Tibial nerve (tissue), 4 donors: ENCODE results near the gene RAB10. TPM values are rescaled to one million over a fixed set of nuclear protein-coding genes. Genes with fewer than 3 reads are reported as not detected.
"Not testable (repeated sequence)": the region's sequence is repeated elsewhere in the genome, so short reads cannot be mapped to it uniquely, and the experiment has no call there.

ENCODE experiments used
- DNase-seq, 2 donors: peaks; one replicate each; pipeline ENCODE4 v3.0.0-alpha.2; 2019; ENCODE audit warnings: low spot score in 2 of 2
- H3K27ac ChIP-seq, 4 donors: fragments of 200-600 bp; sonication (generic) in 3 of 4; one replicate each; pipeline ENCODE4 v1.5.1; 2017 to 2019; ENCODE audit warnings: mild to moderate bottlenecking in 1 of 4
- H3K27me3 ChIP-seq, 2 donors: fragments of 200-600 bp; sonication (generic) in 1 of 2; one replicate each; pipeline versions ENCODE4 v1.5.1 to v1.6.0; 2017 to 2019
- H3K36me3 ChIP-seq, 3 donors: fragments of 200-600 bp; sonication (generic); one replicate each; pipeline ENCODE4 v1.5.1; 2018 to 2019
- H3K4me1 ChIP-seq, 4 donors: fragments of 200-600 bp; sonication (generic) in 3 of 4; one replicate each; pipeline ENCODE4 v1.5.1; 2017 to 2019
- H3K4me3 ChIP-seq, 4 donors: fragments of 200-600 bp; sonication (generic) in 3 of 4; one replicate each; pipeline ENCODE4 v1.5.1; 2017 to 2019; ENCODE audit warnings: mild to moderate bottlenecking in 1 of 4, moderate library complexity in 1 of 4
- H3K9me3 ChIP-seq, 4 donors: fragments of 200-600 bp; sonication (generic) in 3 of 4; one replicate each; pipeline ENCODE4 v1.5.1; 2017 to 2019
- EP300 ChIP-seq, 2 donors: sonication (generic); formaldehyde crosslinking; IDR thresholded peaks; one replicate each; pipeline ENCODE4 v1.6.1; 2017; ENCODE audit warnings: antibody characterized with exemption in 2 of 2, mild to moderate bottlenecking in 1 of 2
- POLR2A ChIP-seq, 2 donors: fragments of 450-650 bp; IDR thresholded peaks; one replicate each; pipeline ENCODE4 v1.6.1; 2017; ENCODE audit warnings: antibody characterized with exemption in 2 of 2, mild to moderate bottlenecking in 2 of 2, moderate library complexity in 2 of 2
- WGBS, 2 donors: methylation state at CpG; one replicate each; pipeline ENCODE4 v1.1.5; 2018; 5-methylcytosine and 5-hydroxymethylcytosine counted together
- total RNA-seq, 4 donors: library from RNA; depleted of rRNA; stranded (reverse); fragments of >200 nt; gene quantifications; one replicate each; pipeline ENCODE4 v1.1.0, GENCODE V29; 2016
- TF ChIP-seq, protein P1 (sequence below), 5 experiments: fragments of 200-600 bp in 3 of 5; fragments of 450-650 bp in 2 of 5; sonication (generic) in 3 of 5; IDR thresholded peaks; one replicate each; pipeline ENCODE4 v1.5.1; 2016 to 2019; ENCODE audit warnings: antibody characterized with exemption in 5 of 5, mild to moderate bottlenecking in 3 of 5, moderate library complexity in 2 of 5

The RAB10 gene
- total RNA-seq, 4 donors from 2014 or later, result 133 to 196 (median 155) TPM

DNA sequence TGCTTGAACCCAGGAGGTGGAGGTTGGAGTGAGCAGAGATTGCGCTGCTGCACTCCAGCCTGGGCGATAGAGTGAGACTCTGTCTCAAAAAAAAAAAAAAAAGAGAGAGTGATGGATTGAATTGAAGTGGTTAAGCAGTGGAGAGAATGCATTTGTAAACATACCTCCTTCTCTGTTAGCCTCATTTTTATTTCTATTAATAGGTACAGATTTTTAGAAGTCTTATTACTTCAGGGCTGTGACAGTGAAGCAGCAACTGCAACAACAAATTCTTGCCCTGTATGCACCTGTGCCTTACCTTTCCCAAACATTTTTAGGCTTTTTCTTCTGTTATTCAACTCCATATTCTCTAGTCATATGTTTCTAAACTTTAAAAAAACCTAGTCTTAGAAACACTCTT, 55.5 kb downstream of the RAB10 start:
- no peak overlapping the region for H3K27ac ChIP-seq
- H3K9me3 ChIP-seq, result no peaks in the 10 kb centered on the region
- 94 to 95% methylated on average over 2 of the region's 2 CpGs for WGBS, 2 donors
- H3K4me3 ChIP-seq, result no peak overlapping the region
- TF ChIP-seq EP300 (IDR thresholded peaks at IDR 0.05) (no peak), POLR2A (IDR thresholded peaks at IDR 0.05) (no peak)
- TF ChIP-seq, protein P1, sequence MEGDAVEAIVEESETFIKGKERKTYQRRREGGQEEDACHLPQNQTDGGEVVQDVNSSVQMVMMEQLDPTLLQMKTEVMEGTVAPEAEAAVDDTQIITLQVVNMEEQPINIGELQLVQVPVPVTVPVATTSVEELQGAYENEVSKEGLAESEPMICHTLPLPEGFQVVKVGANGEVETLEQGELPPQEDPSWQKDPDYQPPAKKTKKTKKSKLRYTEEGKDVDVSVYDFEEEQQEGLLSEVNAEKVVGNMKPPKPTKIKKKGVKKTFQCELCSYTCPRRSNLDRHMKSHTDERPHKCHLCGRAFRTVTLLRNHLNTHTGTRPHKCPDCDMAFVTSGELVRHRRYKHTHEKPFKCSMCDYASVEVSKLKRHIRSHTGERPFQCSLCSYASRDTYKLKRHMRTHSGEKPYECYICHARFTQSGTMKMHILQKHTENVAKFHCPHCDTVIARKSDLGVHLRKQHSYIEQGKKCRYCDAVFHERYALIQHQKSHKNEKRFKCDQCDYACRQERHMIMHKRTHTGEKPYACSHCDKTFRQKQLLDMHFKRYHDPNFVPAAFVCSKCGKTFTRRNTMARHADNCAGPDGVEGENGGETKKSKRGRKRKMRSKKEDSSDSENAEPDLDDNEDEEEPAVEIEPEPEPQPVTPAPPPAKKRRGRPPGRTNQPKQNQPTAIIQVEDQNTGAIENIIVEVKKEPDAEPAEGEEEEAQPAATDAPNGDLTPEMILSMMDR (IDR thresholded peaks at IDR 0.05), result no peak
- peaks cover 0 to 43% (median 0%) of the 10 kb centered on the region in 4 donors for H3K4me1 ChIP-seq
- peaks cover 0 to 13% (median 0%) of the 10 kb centered on the region in 3 donors for H3K36me3 ChIP-seq
- DNase-seq, result no peak
- no peaks in the 10 kb centered on the region for H3K27me3 ChIP-seq

DNA sequence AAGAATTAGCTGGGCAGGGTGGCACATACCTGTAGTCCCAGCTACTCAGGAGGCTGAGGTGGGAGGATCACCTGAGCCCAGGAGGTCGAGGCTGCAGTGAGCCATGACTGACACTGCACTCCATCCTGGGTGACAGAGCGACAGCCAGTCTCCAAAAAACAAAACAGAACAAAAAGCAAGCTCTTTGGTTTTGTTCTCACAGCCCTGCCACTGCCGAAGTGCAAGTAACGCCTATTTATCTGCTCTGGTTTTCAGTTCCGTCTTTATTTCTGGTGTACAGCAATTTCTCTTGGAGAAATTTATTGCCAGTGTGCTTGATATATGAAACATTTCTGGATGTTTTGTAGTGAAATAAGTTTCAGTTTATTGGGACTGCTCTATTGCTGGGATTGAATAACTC, 61.9 kb downstream of the RAB10 start:
- WGBS, 2 donors, result 85 to 98% methylated on average over 5 of the region's 5 CpGs
- TF ChIP-seq POLR2A (IDR thresholded peaks at IDR 0.05) (no peak), EP300 (IDR thresholded peaks at IDR 0.05) (no peak)
- TF ChIP-seq, protein P1 (IDR thresholded peaks at IDR 0.05), result no peak

DNA sequence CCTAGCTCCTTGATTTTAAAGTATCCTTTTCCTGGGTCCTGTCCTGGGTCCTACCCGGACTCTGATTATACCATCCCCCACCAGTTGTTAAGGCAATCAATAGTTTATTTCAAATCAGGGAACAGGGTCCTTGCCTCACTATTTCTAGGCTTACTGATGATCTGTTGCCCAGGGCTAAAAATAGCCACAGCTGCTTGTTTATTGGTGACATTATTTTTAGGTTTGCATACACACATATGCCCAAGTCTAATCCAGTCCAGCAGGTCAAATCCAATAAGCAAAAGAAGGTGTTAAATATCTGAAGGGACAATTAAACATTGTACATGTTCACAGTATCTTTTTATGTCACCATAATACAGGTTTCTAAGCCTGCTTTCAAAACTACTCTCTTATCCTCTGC, 66.0 kb downstream of the RAB10 start:
- Histone ChIP-seq H3K27me3 (no peaks in the 10 kb centered on the region), H3K27ac (no peak overlapping the region), H3K4me3 (no peak overlapping the region), H3K36me3 (peaks cover 0 to 35% (median 0%) of the 10 kb centered on the region in 3 donors), H3K9me3 (no peaks in the 10 kb centered on the region), H3K4me1 (peaks cover 0 to 16% (median 0%) of the 10 kb centered on the region in 4 donors)
- no peak for DNase-seq
- TF ChIP-seq EP300 (IDR thresholded peaks at IDR 0.05) (no peak), POLR2A (IDR thresholded peaks at IDR 0.05) (no peak)
- TF ChIP-seq, protein P1 (IDR thresholded peaks at IDR 0.05), result no peak
- 74 to 79% methylated on average over 1 of the region's 1 CpG for WGBS, 2 donors

More for the DNA sequence above, 61.9 kb downstream of the RAB10 start:
- H3K4me3 ChIP-seq, result no peak overlapping the region
- peaks cover 0 to 24% (median 0%) of the 10 kb centered on the region in 3 donors for H3K36me3 ChIP-seq
- no peaks in the 10 kb centered on the region for H3K9me3 ChIP-seq
- no peak overlapping the region for H3K27ac ChIP-seq
- H3K4me1 ChIP-seq, result peaks cover 0 to 23% (median 0%) of the 10 kb centered on the region in 4 donors
- no peak for DNase-seq
- H3K27me3 ChIP-seq, result no peaks in the 10 kb centered on the region

DNA sequence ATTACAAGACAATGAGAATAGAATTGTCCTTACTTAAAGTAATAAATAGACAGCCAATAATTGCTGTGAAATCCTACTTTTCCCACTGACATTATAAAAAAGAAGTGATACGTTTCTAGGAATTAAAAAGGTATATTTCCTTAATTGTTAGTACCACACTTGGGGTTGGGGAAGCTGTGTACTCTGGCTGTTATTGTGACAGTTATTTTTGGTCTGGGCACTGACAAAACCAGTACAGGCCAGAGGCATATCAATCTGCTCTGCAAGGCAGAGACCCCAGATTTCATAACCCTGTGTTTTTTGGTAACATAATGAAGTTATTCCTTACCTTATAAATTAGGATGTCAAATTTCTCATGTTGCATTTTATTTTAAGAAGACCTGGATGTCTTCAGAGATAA, 66.5 kb downstream of the RAB10 start:
- no peak for DNase-seq
- TF ChIP-seq POLR2A (IDR thresholded peaks at IDR 0.05), result no peak
- TF ChIP-seq EP300 (IDR thresholded peaks at IDR 0.05), result no peak
- TF ChIP-seq, protein P1 (IDR thresholded peaks at IDR 0.05), result no peak
- Histone ChIP-seq H3K27me3 (no peaks in the 10 kb centered on the region), H3K4me3 (no peak overlapping the region), H3K27ac (no peak overlapping the region), H3K36me3 (peaks cover 0 to 38% (median 0%) of the 10 kb centered on the region in 3 donors), H3K9me3 (no peaks in the 10 kb centered on the region), H3K4me1 (peaks cover 0 to 16% (median 0%) of the 10 kb centered on the region in 4 donors)
- 68 to 79% methylated on average over 1 of the region's 1 CpG for WGBS, 2 donors

DNA sequence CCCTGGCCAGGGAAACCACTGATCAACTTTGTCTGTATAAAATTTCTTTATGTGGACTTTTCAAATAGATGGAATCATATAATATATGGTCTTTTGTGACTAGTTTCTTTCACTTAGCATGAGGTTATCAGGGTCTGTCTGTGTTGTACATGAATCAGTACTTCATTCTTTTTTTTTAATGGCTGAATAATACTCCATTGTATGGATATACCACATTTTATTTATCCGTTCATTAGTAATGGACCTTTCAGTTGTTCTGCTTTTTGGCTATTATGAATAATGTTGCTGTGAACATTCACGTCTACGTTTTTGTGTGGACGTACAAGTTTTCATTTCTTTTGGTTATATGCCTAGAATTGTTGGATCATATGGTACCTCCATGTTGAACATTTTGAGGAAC, 69.9 kb downstream of the RAB10 start:
- peaks cover 0 to 10% (median 0%) of the 10 kb centered on the region in 4 donors for H3K4me1 ChIP-seq
- WGBS, 2 donors, result 93 to 97% methylated on average over 4 of the region's 4 CpGs

DNA sequence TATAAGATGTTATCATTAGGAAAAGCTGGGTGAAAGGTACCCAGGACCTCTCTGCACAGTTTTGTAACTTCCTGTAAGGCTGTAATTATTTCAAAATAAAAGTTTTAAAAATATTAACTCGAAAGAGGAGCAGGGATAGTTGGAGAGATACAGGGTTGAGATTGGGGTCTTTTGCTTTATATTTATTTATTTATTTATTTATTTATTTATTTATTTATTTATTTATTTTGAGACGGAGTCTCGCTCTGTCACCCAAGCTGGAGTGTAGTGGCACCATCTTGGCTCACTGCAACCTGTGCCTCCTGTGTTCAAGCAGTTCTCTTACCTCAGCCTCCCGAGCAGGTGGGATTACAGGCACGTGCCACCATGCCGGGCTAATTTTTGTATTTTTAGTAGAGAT, 74.8 kb downstream of the RAB10 start:
- WGBS, 2 donors, result 91 to 94% methylated on average over 6 of the region's 6 CpGs

More for the DNA sequence above, 69.9 kb downstream of the RAB10 start:
- Histone ChIP-seq H3K27ac (no peak overlapping the region), H3K27me3 (no peaks in the 10 kb centered on the region), H3K9me3 (no peaks in the 10 kb centered on the region), H3K4me3 (no peak overlapping the region), H3K36me3 (peaks cover 0 to 34% (median 0%) of the 10 kb centered on the region in 3 donors)
- no peak for TF ChIP-seq POLR2A (IDR thresholded peaks at IDR 0.05)
- TF ChIP-seq, protein P1 (IDR thresholded peaks at IDR 0.05), result no peak
- TF ChIP-seq EP300 (IDR thresholded peaks at IDR 0.05), result no peak
- DNase-seq, result no peak

More for the DNA sequence above, 74.8 kb downstream of the RAB10 start:
- DNase-seq, H3K27ac ChIP-seq, H3K4me3 ChIP-seq, H3K27me3 ChIP-seq, H3K9me3 ChIP-seq, H3K4me1 ChIP-seq: not testable (repeated sequence)
- peaks cover 0 to 46% (median 0%) of the 10 kb centered on the region in 3 donors for H3K36me3 ChIP-seq
